Measurements from ENCODE around the gene TMEM40.
"Not testable (repeated sequence)": the region's sequence is repeated elsewhere in the genome, so short reads cannot be mapped to it uniquely, and the experiment has no call there.

The TMEM40 gene

DNA sequence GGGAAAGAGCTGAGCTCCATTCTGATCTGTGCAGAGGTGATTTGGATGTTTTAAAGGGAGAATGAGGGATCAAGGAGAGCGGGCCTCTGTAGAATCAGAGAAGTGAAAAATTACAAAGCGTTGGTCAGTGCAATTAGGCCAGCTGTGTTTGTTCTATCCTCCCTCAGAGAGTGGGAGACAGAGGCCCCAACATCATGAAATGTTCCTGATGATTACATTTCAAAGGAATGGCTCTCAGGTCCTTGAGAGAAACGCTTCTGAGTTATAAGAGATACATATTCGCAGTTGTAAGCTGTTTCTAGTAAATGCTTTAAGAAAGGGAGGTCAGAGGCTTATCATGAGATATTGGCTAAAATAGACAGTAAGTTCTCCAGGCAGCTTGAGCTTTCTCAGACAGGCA is 21.7 kb upstream of the TMEM40 start:
- Histone ChIP-seq H3K27me3 (ENCODE audit: insufficient read depth, low read length, poor library complexity, severe bottlenecking) (no peaks in the 10 kb centered on the region), H3K4me2 (ENCODE audit: low read depth, low read length, poor library complexity, severe bottlenecking) (no peak overlapping the region), H4K20me1 (ENCODE audit: insufficient read depth, low read length, poor library complexity, severe bottlenecking) (no peaks in the 10 kb centered on the region), H3K9ac (ENCODE audit: low read depth, low read length, poor library complexity, severe bottlenecking) (no peak overlapping the region), H3F3A (ENCODE audit: low read depth) (no peaks in the 10 kb centered on the region), H3K4me1 (ENCODE audit: insufficient read depth, low read length, poor library complexity, severe bottlenecking) (no peaks in the 10 kb centered on the region), H3K79me2 (ENCODE audit: insufficient read depth, low read length) (no peaks in the 10 kb centered on the region), H3K36me3 (ENCODE audit: insufficient read depth, low read length) (no peaks in the 10 kb centered on the region), H3K9me2 (replicated peaks; ENCODE audit: low read depth, low read length) (no peaks in the 10 kb centered on the region), H3K4me3 (ENCODE audit: low read length, poor library complexity, severe bottlenecking) (no peak overlapping the region), H3K9me3 (ENCODE audit: insufficient read depth, low read depth, low read length) (no peaks in the 10 kb centered on the region), H2AFZ (ENCODE audit: low read length) (no peak overlapping the region)
- TF ChIP-seq, protein P1, sequence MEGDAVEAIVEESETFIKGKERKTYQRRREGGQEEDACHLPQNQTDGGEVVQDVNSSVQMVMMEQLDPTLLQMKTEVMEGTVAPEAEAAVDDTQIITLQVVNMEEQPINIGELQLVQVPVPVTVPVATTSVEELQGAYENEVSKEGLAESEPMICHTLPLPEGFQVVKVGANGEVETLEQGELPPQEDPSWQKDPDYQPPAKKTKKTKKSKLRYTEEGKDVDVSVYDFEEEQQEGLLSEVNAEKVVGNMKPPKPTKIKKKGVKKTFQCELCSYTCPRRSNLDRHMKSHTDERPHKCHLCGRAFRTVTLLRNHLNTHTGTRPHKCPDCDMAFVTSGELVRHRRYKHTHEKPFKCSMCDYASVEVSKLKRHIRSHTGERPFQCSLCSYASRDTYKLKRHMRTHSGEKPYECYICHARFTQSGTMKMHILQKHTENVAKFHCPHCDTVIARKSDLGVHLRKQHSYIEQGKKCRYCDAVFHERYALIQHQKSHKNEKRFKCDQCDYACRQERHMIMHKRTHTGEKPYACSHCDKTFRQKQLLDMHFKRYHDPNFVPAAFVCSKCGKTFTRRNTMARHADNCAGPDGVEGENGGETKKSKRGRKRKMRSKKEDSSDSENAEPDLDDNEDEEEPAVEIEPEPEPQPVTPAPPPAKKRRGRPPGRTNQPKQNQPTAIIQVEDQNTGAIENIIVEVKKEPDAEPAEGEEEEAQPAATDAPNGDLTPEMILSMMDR (conservative IDR thresholded peaks at IDR 0.05; ENCODE audit: low read length), result no peak

DNA sequence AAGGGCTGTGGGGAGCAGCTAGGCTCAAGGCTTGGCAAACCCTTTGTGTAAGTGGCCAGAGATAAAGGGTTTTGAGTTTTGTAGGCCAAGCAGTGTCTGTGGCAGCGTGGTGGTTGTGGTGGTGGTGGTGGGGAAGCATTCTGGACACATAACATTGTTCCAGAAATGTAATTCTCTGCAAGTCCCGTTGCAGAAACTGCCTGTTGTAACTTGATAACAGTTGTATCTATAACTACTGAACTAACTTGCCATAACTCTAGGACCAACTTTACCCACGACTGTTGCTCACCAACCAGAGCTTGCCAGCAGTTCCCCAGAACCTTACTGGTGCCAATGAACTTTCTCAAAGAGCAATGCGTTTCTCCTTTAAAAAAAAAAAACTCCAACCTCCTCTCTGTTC is 18.1 kb upstream of the TMEM40 start:
- Histone ChIP-seq H3K79me2 (ENCODE audit: insufficient read depth, low read length) (no peaks in the 10 kb centered on the region), H3K4me2 (ENCODE audit: low read depth, low read length, poor library complexity, severe bottlenecking) (no peak overlapping the region), H3K4me1 (ENCODE audit: insufficient read depth, low read length, poor library complexity, severe bottlenecking) (no peaks in the 10 kb centered on the region), H2AFZ (ENCODE audit: low read length) (no peak overlapping the region), H3F3A (ENCODE audit: low read depth) (no peaks in the 10 kb centered on the region), H3K9me2 (replicated peaks; ENCODE audit: low read depth, low read length) (no peaks in the 10 kb centered on the region), H3K36me3 (ENCODE audit: insufficient read depth, low read length) (no peaks in the 10 kb centered on the region), H3K9ac (ENCODE audit: low read depth, low read length, poor library complexity, severe bottlenecking) (no peak overlapping the region), H3K27me3 (ENCODE audit: insufficient read depth, low read length, poor library complexity, severe bottlenecking) (no peaks in the 10 kb centered on the region), H3K9me3 (ENCODE audit: insufficient read depth, low read depth, low read length) (no peaks in the 10 kb centered on the region), H3K4me3 (ENCODE audit: low read length, poor library complexity, severe bottlenecking) (no peak overlapping the region), H4K20me1 (ENCODE audit: insufficient read depth, low read length, poor library complexity, severe bottlenecking) (no peaks in the 10 kb centered on the region)
- TF ChIP-seq, protein P1 (conservative IDR thresholded peaks at IDR 0.05; ENCODE audit: low read length), result no peak
- TF ChIP-seq EZH2phosphoT487 (IDR thresholded peaks at IDR 0.05; ENCODE audit: borderline replicate concordance), result no peak

DNA sequence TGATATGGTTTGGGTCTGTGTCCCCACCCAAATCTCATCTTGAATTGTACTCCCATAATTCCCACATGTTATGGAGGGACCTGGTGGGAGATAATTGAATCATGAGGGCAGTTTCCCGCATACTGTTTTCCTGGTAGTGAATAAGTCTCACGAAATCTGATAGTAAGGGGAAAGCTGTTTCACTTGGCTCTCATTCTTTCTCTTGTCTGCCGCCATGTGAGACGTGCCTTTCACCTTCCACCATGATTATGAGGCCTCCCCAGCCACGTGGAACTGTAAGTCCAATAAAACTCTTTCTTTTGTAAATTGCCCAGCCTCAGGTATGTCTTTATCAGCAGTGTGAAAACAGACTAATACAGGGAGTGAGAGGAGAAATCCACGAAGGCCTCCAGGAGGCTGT is 16.9 kb upstream of the TMEM40 start:
- H3K4me2 ChIP-seq (ENCODE audit: low read depth, low read length, poor library complexity, severe bottlenecking); H3F3A ChIP-seq (ENCODE audit: low read depth); H4K20me1 ChIP-seq (ENCODE audit: insufficient read depth, low read length, poor library complexity, severe bottlenecking); H3K9ac ChIP-seq (ENCODE audit: low read depth, low read length, poor library complexity, severe bottlenecking); H3K27me3 ChIP-seq (ENCODE audit: insufficient read depth, low read length, poor library complexity, severe bottlenecking); H2AFZ ChIP-seq (ENCODE audit: low read length); H3K9me3 ChIP-seq (ENCODE audit: insufficient read depth, low read depth, low read length); H3K9me2 ChIP-seq (replicated peaks; ENCODE audit: low read depth, low read length); H3K4me1 ChIP-seq (ENCODE audit: insufficient read depth, low read length, poor library complexity, severe bottlenecking); H3K4me3 ChIP-seq (ENCODE audit: low read length, poor library complexity, severe bottlenecking); H3K36me3 ChIP-seq (ENCODE audit: insufficient read depth, low read length); H3K79me2 ChIP-seq (ENCODE audit: insufficient read depth, low read length): not testable (repeated sequence)

DNA sequence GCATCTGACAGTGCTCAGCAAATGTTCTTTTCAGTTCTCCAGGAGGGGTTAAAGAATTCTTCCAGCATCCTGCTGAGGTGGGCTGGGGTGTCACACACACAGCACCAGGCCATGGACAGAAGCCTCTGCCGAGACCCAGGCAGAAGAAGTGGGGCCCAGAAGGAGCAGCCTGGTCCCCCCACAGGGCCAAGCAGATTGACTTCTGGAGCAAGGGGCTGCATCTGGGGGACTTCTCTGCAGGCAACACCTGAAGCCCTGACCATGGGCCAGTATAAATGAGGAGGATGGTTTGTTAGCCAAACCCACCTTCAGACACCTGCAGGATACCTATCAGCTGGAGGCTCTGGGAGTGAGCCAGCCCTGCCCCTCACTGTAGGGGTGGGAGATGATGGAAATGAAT is 16.2 kb upstream of the TMEM40 start:
- H4K20me1 ChIP-seq (ENCODE audit: insufficient read depth, low read length, poor library complexity, severe bottlenecking), result no peaks in the 10 kb centered on the region
- H3K4me3 ChIP-seq (ENCODE audit: low read length, poor library complexity, severe bottlenecking), result no peak overlapping the region
- no peak overlapping the region for H3K4me2 ChIP-seq (ENCODE audit: low read depth, low read length, poor library complexity, severe bottlenecking)
- no peaks in the 10 kb centered on the region for H3K9me2 ChIP-seq (replicated peaks; ENCODE audit: low read depth, low read length)
- no peaks in the 10 kb centered on the region for H3K4me1 ChIP-seq (ENCODE audit: insufficient read depth, low read length, poor library complexity, severe bottlenecking)
- H3K79me2 ChIP-seq (ENCODE audit: insufficient read depth, low read length), result no peaks in the 10 kb centered on the region
- no peak overlapping the region for H2AFZ ChIP-seq (ENCODE audit: low read length)
- H3K9me3 ChIP-seq (ENCODE audit: insufficient read depth, low read depth, low read length), result no peaks in the 10 kb centered on the region
- no peaks in the 10 kb centered on the region for H3K27me3 ChIP-seq (ENCODE audit: insufficient read depth, low read length, poor library complexity, severe bottlenecking)
- no peaks in the 10 kb centered on the region for H3F3A ChIP-seq (ENCODE audit: low read depth)
- no peak for TF ChIP-seq EZH2phosphoT487 (IDR thresholded peaks at IDR 0.05; ENCODE audit: borderline replicate concordance)
- TF ChIP-seq, protein P1 (conservative IDR thresholded peaks at IDR 0.05; ENCODE audit: low read length), result no peak
- no peak overlapping the region for H3K9ac ChIP-seq (ENCODE audit: low read depth, low read length, poor library complexity, severe bottlenecking)
- no peaks in the 10 kb centered on the region for H3K36me3 ChIP-seq (ENCODE audit: insufficient read depth, low read length)
